ENCODE results near the gene DDX6.
"Not testable (repeated sequence)": the region's sequence is repeated elsewhere in the genome, so short reads cannot be mapped to it uniquely, and the experiment has no call there.

Gene DDX6

GRCh38 chr11:118720740-118721139 is 70.2 kb downstream of the DDX6 start:
- H3K9ac ChIP-seq; H3K36me3 ChIP-seq (ENCODE audit: insufficient read depth); H3K4me3 ChIP-seq (IDR thresholded peaks at IDR 0.05; ENCODE audit: insufficient read depth, low read depth, low read length); H3K4me2 ChIP-seq; H3K4me1 ChIP-seq (ENCODE audit: low read depth, poor library complexity, severe bottlenecking); H4K20me1 ChIP-seq (ENCODE audit: insufficient read depth); H3K79me2 ChIP-seq (ENCODE audit: insufficient read depth, low read depth); H3K27me3 ChIP-seq (ENCODE audit: insufficient read depth, low read depth); H2AFZ ChIP-seq (ENCODE audit: low read depth); H3K27ac ChIP-seq: not testable (repeated sequence)

- H3K79me2 ChIP-seq (ENCODE audit: insufficient read depth, low read depth); H2AFZ ChIP-seq (ENCODE audit: low read depth); H3K27me3 ChIP-seq (ENCODE audit: insufficient read depth, low read depth); H3K4me3 ChIP-seq (IDR thresholded peaks at IDR 0.05; ENCODE audit: insufficient read depth, low read depth, low read length); H3K4me2 ChIP-seq; H3K9ac ChIP-seq; H3K27ac ChIP-seq; H4K20me1 ChIP-seq (ENCODE audit: insufficient read depth); H3K36me3 ChIP-seq (ENCODE audit: insufficient read depth); H3K4me1 ChIP-seq (ENCODE audit: low read depth, poor library complexity, severe bottlenecking): not testable (repeated sequence)
These were observed 70.9 kb downstream of the DDX6 start for GRCh38 chr11:118720078-118720477.

GRCh38 chr11:118718562-118718961 is 72.4 kb downstream of the DDX6 start:
- H3K9ac ChIP-seq; H3K4me2 ChIP-seq; H4K20me1 ChIP-seq (ENCODE audit: insufficient read depth); H3K27ac ChIP-seq; H3K27me3 ChIP-seq (ENCODE audit: insufficient read depth, low read depth); H3K4me1 ChIP-seq (ENCODE audit: low read depth, poor library complexity, severe bottlenecking); H3K79me2 ChIP-seq (ENCODE audit: insufficient read depth, low read depth); H3K4me3 ChIP-seq (IDR thresholded peaks at IDR 0.05; ENCODE audit: insufficient read depth, low read depth, low read length); H3K36me3 ChIP-seq (ENCODE audit: insufficient read depth); H2AFZ ChIP-seq (ENCODE audit: low read depth): not testable (repeated sequence)

GRCh38 chr11:118717733-118718132 is 73.2 kb downstream of the DDX6 start:
- H3K9ac ChIP-seq, result not testable (repeated sequence)

GRCh38 chr11:118717221-118717620 is 73.7 kb downstream of the DDX6 start:
- not testable (repeated sequence) for H3K4me3 ChIP-seq (IDR thresholded peaks at IDR 0.05; ENCODE audit: insufficient read depth, low read depth, low read length); H3K27me3 ChIP-seq (ENCODE audit: insufficient read depth, low read depth); H3K4me2 ChIP-seq; H4K20me1 ChIP-seq (ENCODE audit: insufficient read depth); H3K4me1 ChIP-seq (ENCODE audit: low read depth, poor library complexity, severe bottlenecking); H2AFZ ChIP-seq (ENCODE audit: low read depth); H3K27ac ChIP-seq; H3K9ac ChIP-seq; H3K79me2 ChIP-seq (ENCODE audit: insufficient read depth, low read depth); H3K36me3 ChIP-seq (ENCODE audit: insufficient read depth)

More at GRCh38 chr11:118717733-118718132, 73.2 kb downstream of the DDX6 start:
- not testable (repeated sequence) for H3K4me3 ChIP-seq (IDR thresholded peaks at IDR 0.05; ENCODE audit: insufficient read depth, low read depth, low read length); H3K4me2 ChIP-seq; H2AFZ ChIP-seq (ENCODE audit: low read depth); H3K27me3 ChIP-seq (ENCODE audit: insufficient read depth, low read depth); H3K27ac ChIP-seq; H3K79me2 ChIP-seq (ENCODE audit: insufficient read depth, low read depth); H3K4me1 ChIP-seq (ENCODE audit: low read depth, poor library complexity, severe bottlenecking); H3K36me3 ChIP-seq (ENCODE audit: insufficient read depth); H4K20me1 ChIP-seq (ENCODE audit: insufficient read depth)

- no peak overlapping the region for H3K4me3 ChIP-seq (IDR thresholded peaks at IDR 0.05; ENCODE audit: insufficient read depth, low read depth, low read length)
- no peaks in the 10 kb centered on the region for H3K27me3 ChIP-seq (ENCODE audit: insufficient read depth, low read depth)
- no peak overlapping the region for H3K9ac ChIP-seq
- H3K79me2 ChIP-seq (ENCODE audit: insufficient read depth, low read depth), result no peaks in the 10 kb centered on the region
- TF ChIP-seq CTCF (conservative IDR thresholded peaks at IDR 0.05; ENCODE audit: low read depth, low read length), result no peak
- no peaks in the 10 kb centered on the region for H4K20me1 ChIP-seq (ENCODE audit: insufficient read depth)
- H3K27ac ChIP-seq, result peak overlapping the region; percentile 56
- H3K4me2 ChIP-seq, result peak overlapping the region; percentile 39; the same call in 1 of the 2 replicates
- no peaks in the 10 kb centered on the region for H3K36me3 ChIP-seq (ENCODE audit: insufficient read depth)
- H3K4me1 ChIP-seq (ENCODE audit: low read depth, poor library complexity, severe bottlenecking), result peaks cover 9% of the 10 kb centered on the region
- peak overlapping the region; percentile 18; the same call in 1 of the 2 replicates for H2AFZ ChIP-seq (ENCODE audit: low read depth)
These were observed 75.1 kb downstream of the DDX6 start for GRCh38 chr11:118715837-118716260.

GRCh38 chr11:118715245-118715831 is 75.6 kb downstream of the DDX6 start:
- Histone ChIP-seq H3K27ac (peak overlapping the region; percentile 56), H2AFZ (ENCODE audit: low read depth) (peak overlapping the region; percentile 18; the same call in 1 of the 2 replicates)

More at GRCh38 chr11:118715245-118715831, 75.6 kb downstream of the DDX6 start:
- Histone ChIP-seq H3K36me3 (ENCODE audit: insufficient read depth) (no peaks in the 10 kb centered on the region), H3K9ac (no peak overlapping the region), H4K20me1 (ENCODE audit: insufficient read depth) (no peaks in the 10 kb centered on the region), H3K79me2 (ENCODE audit: insufficient read depth, low read depth) (no peaks in the 10 kb centered on the region), H3K4me2 (peak overlapping the region; percentile 39; the same call in 1 of the 2 replicates), H3K4me3 (IDR thresholded peaks at IDR 0.05; ENCODE audit: insufficient read depth, low read depth, low read length) (no peak overlapping the region), H3K27me3 (ENCODE audit: insufficient read depth, low read depth) (no peaks in the 10 kb centered on the region), H3K4me1 (ENCODE audit: low read depth, poor library complexity, severe bottlenecking) (peaks cover 9% of the 10 kb centered on the region)
- no peak for TF ChIP-seq CTCF (conservative IDR thresholded peaks at IDR 0.05; ENCODE audit: low read depth, low read length)
